H1 (cell line): ENCODE results near the gene PDZD2. TPM values are rescaled to one million over a fixed set of nuclear protein-coding genes. Genes with fewer than 3 reads are reported as not detected.
A peak's percentile ranks its signal among the peaks of the same experiment; 100 is the strongest.

Source experiments
- CTCF ChIA-PET: fragments of 300-600 bp; sonication (Branson Sonifier 250); formaldehyde crosslinking; loops from one replicate; lab custom pipeline; 2021; ENCODE audit not compliant: partially characterized antibody; lab: Charles Lee
- POLR2A ChIA-PET: fragments of 300-600 bp; sonication (Branson Sonifier 250); formaldehyde crosslinking; loops from one replicate; lab custom pipeline; 2021; ENCODE audit warnings: inconsistent platforms; ENCODE audit not compliant: partially characterized antibody; lab: Charles Lee
- DNase-seq, 2 experiments: peaks; one replicate each; pipeline versions ENCODE4 v3.0.0 to v3.0.0-alpha.2; 2010 to 2022; ENCODE audit warnings: low spot score in 2 of 2, low read depth in 1 of 2, mixed read lengths in 1 of 2
- FAIRE-seq: peaks from 2 replicates; lab custom pipeline; 2011; peaks lifted over from hg19 to GRCh38; lab: Jason Lieb, UNC
- H2AFZ ChIP-seq: 2 replicates; pipeline ENCODE4 v1.8.1; 2012; ENCODE audit warnings: low read length, inconsistent platforms
- H2AK5ac ChIP-seq: 2 replicates; pipeline ENCODE4 v1.6.1; 2013; ENCODE audit warnings: low read depth, low read length
- H2BK120ac ChIP-seq: replicated peaks from 2 replicates; pipeline ENCODE3; 2013; ENCODE audit warnings: low read depth, low read length, inconsistent platforms
- H2BK12ac ChIP-seq: 2 replicates; pipeline ENCODE4 v1.6.1; 2013; ENCODE audit warnings: low read depth, low read length
- H2BK15ac ChIP-seq: 2 replicates; pipeline ENCODE4 v1.6.1; 2013; ENCODE audit warnings: low read length
- H2BK20ac ChIP-seq: 2 replicates; pipeline ENCODE4 v1.6.1; 2013; ENCODE audit warnings: low read length
- H2BK5ac ChIP-seq: 2 replicates; pipeline ENCODE4 v1.6.1; 2013; ENCODE audit warnings: low read depth, low read length
- H3K14ac ChIP-seq: 2 replicates; pipeline ENCODE4 v1.6.1; 2013; ENCODE audit warnings: inconsistent platforms; ENCODE audit not compliant: insufficient read length
- H3K18ac ChIP-seq: 2 replicates; pipeline ENCODE4 v1.6.1; 2013; ENCODE audit warnings: low read length; ENCODE audit errors: extremely low read depth
- H3K23ac ChIP-seq: 2 replicates; pipeline ENCODE4 v1.6.1; 2013; ENCODE audit warnings: inconsistent platforms; ENCODE audit not compliant: insufficient read length
- H3K23me2 ChIP-seq: 2 replicates; pipeline ENCODE4 v1.6.1; 2013; ENCODE audit warnings: low read depth, low read length
- H3K27ac ChIP-seq: 2 replicates; pipeline ENCODE4 v1.6.1; 2011; ENCODE audit warnings: low read depth, low read length, inconsistent platforms
- H3K27me3 ChIP-seq, 4 experiments: replicated peaks in 1 of 4; 1 replicate in 1 of 4; 2 replicates in 3 of 4; pipeline versions ENCODE4 v1.6.1 to v1.8.1; 2011 to 2013; ENCODE audit warnings: low read length in 3 of 4, mild to moderate bottlenecking in 3 of 4, inconsistent platforms in 2 of 4, mixed read lengths in 2 of 4, moderate library complexity in 1 of 4; ENCODE audit not compliant: control insufficient read depth in 3 of 4, insufficient read depth in 3 of 4; ENCODE audit errors: extremely low read depth in 1 of 4
- H3K36me3 ChIP-seq, 4 experiments: 2 replicates each; pipeline versions ENCODE4 v1.6.1 to v1.8.1; 2011 to 2013; ENCODE audit warnings: mild to moderate bottlenecking in 4 of 4, low read length in 3 of 4, moderate library complexity in 2 of 4, control low read depth in 1 of 4, inconsistent platforms in 1 of 4; ENCODE audit not compliant: insufficient read depth in 4 of 4, control insufficient read depth in 2 of 4
- H3K4ac ChIP-seq: replicated peaks from 2 replicates; pipeline ENCODE3; 2013; ENCODE audit warnings: low read length, low read depth, mixed read lengths, inconsistent platforms; ENCODE audit not compliant: insufficient read length
- H3K4me1 ChIP-seq, 4 experiments: replicated peaks in 1 of 4; 1 replicate in 1 of 4; 2 replicates in 3 of 4; pipeline versions ENCODE4 v1.6.1 to v1.8.1; 2011 to 2013; ENCODE audit warnings: low read length in 3 of 4, inconsistent platforms in 2 of 4, mixed read lengths in 1 of 4; ENCODE audit not compliant: insufficient read depth in 4 of 4, control insufficient read depth in 3 of 4
- H3K4me2 ChIP-seq, 2 experiments: 2 replicates each; pipeline versions ENCODE4 v1.6.1 to v1.8.1; 2011 to 2013; ENCODE audit warnings: low read depth in 2 of 2, low read length in 2 of 2, control low read depth in 1 of 2, inconsistent platforms in 1 of 2, mild to moderate bottlenecking in 1 of 2; ENCODE audit not compliant: insufficient read depth in 1 of 2
- H3K4me3 ChIP-seq, 4 experiments: fragments of 200-600, 300-600 bp in 1 of 4; sonication (generic), shearing (Covaris generic), sonication (Bioruptor Twin) in 1 of 4; 2 replicates each; pipeline versions ENCODE4 v1.5.1 to v1.8.1; 2011 to 2016; ENCODE audit warnings: low read length in 4 of 4, low read depth in 3 of 4, control low read depth in 2 of 4, inconsistent platforms in 2 of 4, mild to moderate bottlenecking in 2 of 4, mixed read lengths in 1 of 4, moderate library complexity in 1 of 4; ENCODE audit not compliant: insufficient read depth in 2 of 4; ENCODE audit errors: extremely low read depth in 1 of 4
- H3K56ac ChIP-seq: replicated peaks from 2 replicates; pipeline ENCODE3; 2013; ENCODE audit warnings: low read depth, mild to moderate bottlenecking, mixed read lengths, low read length, inconsistent platforms; ENCODE audit not compliant: insufficient read length
- H3K79me1 ChIP-seq: 2 replicates; pipeline ENCODE4 v1.6.1; 2013; ENCODE audit warnings: low read depth, low read length, control low read depth
- H3K79me2 ChIP-seq, 2 experiments: 2 replicates each; pipeline versions ENCODE4 v1.6.1 to v1.8.1; 2012 to 2013; ENCODE audit warnings: low read length in 2 of 2, mild to moderate bottlenecking in 2 of 2, inconsistent platforms in 1 of 2; ENCODE audit not compliant: insufficient read depth in 2 of 2, control insufficient read depth in 1 of 2
- H3K9ac ChIP-seq, 4 experiments: replicated peaks in 1 of 4; 1 replicate in 1 of 4; 2 replicates in 3 of 4; pipeline versions ENCODE4 v1.6.1 to v1.8.1; 2011 to 2013; ENCODE audit warnings: low read depth in 3 of 4, low read length in 3 of 4, control low read depth in 2 of 4, mild to moderate bottlenecking in 2 of 4, moderate library complexity in 2 of 4, inconsistent platforms in 1 of 4; ENCODE audit errors: extremely low read depth in 1 of 4
- H3K9me3 ChIP-seq, 2 experiments: 2 replicates each; pipeline versions ENCODE4 v1.6.1 to v1.8.1; 2012 to 2013; ENCODE audit warnings: mild to moderate bottlenecking in 2 of 2, moderate library complexity in 2 of 2, control low read depth in 1 of 2, inconsistent platforms in 1 of 2, low read depth in 1 of 2, low read length in 1 of 2, mixed read lengths in 1 of 2; ENCODE audit not compliant: insufficient read depth in 2 of 2
- H4K20me1 ChIP-seq, 2 experiments: replicated peaks in 1 of 2; 2 replicates each; pipeline versions ENCODE3 to v1.8.1; 2011 to 2013; ENCODE audit warnings: inconsistent platforms in 2 of 2, low read length in 2 of 2, mild to moderate bottlenecking in 1 of 2; ENCODE audit not compliant: insufficient read depth in 2 of 2, control insufficient read depth in 1 of 2
- H4K5ac ChIP-seq: 2 replicates; pipeline ENCODE4 v1.6.1; 2013; ENCODE audit warnings: low read length, low read depth, mixed read lengths, inconsistent platforms; ENCODE audit not compliant: insufficient read length
- H4K8ac ChIP-seq: 2 replicates; pipeline ENCODE4 v1.8.0; 2013; ENCODE audit warnings: mild to moderate bottlenecking, moderate library complexity, low read length, inconsistent platforms; ENCODE audit not compliant: insufficient read depth; ENCODE audit errors: extremely low read depth
- H4K91ac ChIP-seq: replicated peaks from 2 replicates; pipeline ENCODE3; 2013; ENCODE audit warnings: low read length, mixed read lengths, inconsistent platforms; ENCODE audit not compliant: insufficient read length
- EGR1 ChIP-seq: IDR thresholded peaks from 2 replicates; pipeline ENCODE4 v1.6.1; 2011; ENCODE audit warnings: low read depth, low read length, borderline replicate concordance
- GTF2F1 ChIP-seq: IDR thresholded peaks from 2 replicates; pipeline ENCODE4 v1.6.1; 2012; ENCODE audit warnings: low read depth, low read length, improper control_type of control experiment, borderline replicate concordance
- POLR2AphosphoS5 ChIP-seq: IDR thresholded peaks from 2 replicates; pipeline ENCODE4 v1.6.1; 2011; ENCODE audit warnings: low read depth, low read length
- WGBS, 2 experiments: shearing (Covaris generic) in 1 of 2; methylation state at CpG; one replicate each; pipeline versions ENCODE4 v1.1.6 to v1.1.7; 2013 to 2015; ENCODE audit warnings: low lambda C conversion rate in 2 of 2, mixed read lengths in 2 of 2, inconsistent platforms in 1 of 2, low coverage in 1 of 2, missing lambda C conversion rate in 1 of 2; ENCODE audit not compliant: insufficient replicate concordance in 2 of 2, insufficient coverage in 1 of 2, insufficient read length in 1 of 2; ENCODE audit errors: extremely low coverage in 1 of 2, missing lambda C conversion rate in 1 of 2; 5-methylcytosine and 5-hydroxymethylcytosine counted together
- polyA plus RNA-seq, 7 experiments: library from polyadenylated mRNA; depleted of rRNA in 3 of 7; stranded (reverse) in 5 of 7; unstranded in 2 of 7; fragments of >200 nt in 5 of 7; fragments of 200-250 nt in 2 of 7; gene quantifications; 1 replicate in 5 of 7; 2 replicates in 1 of 7; 4 replicates in 1 of 7; pipeline versions ENCODE4 v1.2.1 to v1.2.3, GENCODE V29; 2011 to 2013; ENCODE audit warnings: missing spikeins in 2 of 7, mixed read lengths in 2 of 7
- total RNA-seq: library from RNA; stranded (reverse); fragmentation: NEBNext Ultra II Directional; extraction: Animal tissue kit (Norgen Biotek cat#: 25700); gene quantifications from 2 replicates; pipeline ENCODE4 v1.2.1, GENCODE V29; 2021

PDZD2 gene
- total and polyA plus RNA-seq, 2 of the 8 experiments (the other 6 are each of a cell fraction or from before 2014, with no cell fraction given) = 1.2 to 6.8 TPM

DNA sequence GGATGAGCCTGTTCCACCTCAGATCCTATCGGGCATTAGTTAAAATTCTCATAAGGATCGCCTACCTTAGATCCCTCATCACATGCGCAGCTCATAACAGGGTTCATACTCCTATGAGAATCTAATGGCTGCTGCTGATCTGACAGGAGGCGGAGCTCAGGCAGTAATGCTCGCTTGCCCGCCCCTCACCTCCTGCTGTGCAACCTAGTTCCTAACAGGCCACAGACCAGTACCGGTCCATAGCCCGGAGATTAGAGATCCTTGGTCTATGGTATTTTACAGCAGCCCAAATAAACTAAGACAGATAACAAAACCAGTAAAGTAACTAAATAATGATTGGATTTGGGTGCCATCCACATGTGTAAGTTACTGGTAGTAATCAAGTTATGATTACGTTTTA is 517.7 kb downstream of the PDZD2 start:
- no peaks in the 10 kb centered on the region for H3K9me3 ChIP-seq
- H4K91ac ChIP-seq = no peak overlapping the region
- no peak overlapping the region for H3K56ac ChIP-seq
- no peak overlapping the region for H3K23ac ChIP-seq
- CTCF ChIA-PET = interaction anchor here (0.5 to 1.3 kb wide), 2 partner anchors 8 to 755 kb away, joined by 3 to 4 read pairs; no protein-coding TSS in a partner anchor
- no peak overlapping the region for H2BK120ac ChIP-seq
- H3K36me3 ChIP-seq = peaks cover 0 to 2% (median 0%) of the 10 kb centered on the region in 4 experiments; a peak in 1 of 8 replicates
- H4K5ac ChIP-seq = no peak overlapping the region
- peaks cover 19 to 24% of the 10 kb centered on the region in 2 experiments for H4K20me1 ChIP-seq
- no peak overlapping the region for H2AFZ ChIP-seq
- no peak overlapping the region for H2BK20ac ChIP-seq
- no peak overlapping the region for H3K4me3 ChIP-seq
- no peak overlapping the region for H3K4me2 ChIP-seq
- H3K79me1 ChIP-seq = peaks cover 13% of the 10 kb centered on the region
- no peak overlapping the region for H3K27ac ChIP-seq
- peaks cover 16 to 96% of the 10 kb centered on the region in 2 experiments for H3K79me2 ChIP-seq
- FAIRE-seq (no peak), DNase-seq (peak in 1 of 2 experiments; percentile 66)
- POLR2A ChIA-PET = interaction anchor here (1.1 to 3.1 kb wide), 3 partner anchors 11 to 20 kb away, joined by 3 to 15 read pairs (median 14); partner anchors contain the start of gene GOLPH3
- no peak overlapping the region for H3K14ac ChIP-seq
- no peaks in the 10 kb centered on the region; the same call in 1 of the 2 replicates for H3K23me2 ChIP-seq
- H3K18ac ChIP-seq = no peak overlapping the region
- WGBS, 2 experiments = 81% methylated on average over 9 of the region's 9 CpGs; no CpG with 5 or more reads in 1 of the 2 experiments
- peaks cover 0 to 13% (median 2%) of the 10 kb centered on the region in 4 experiments; a peak in 2 of 7 replicates for H3K4me1 ChIP-seq
- H2BK5ac ChIP-seq = no peak overlapping the region
- no peak overlapping the region for H3K4ac ChIP-seq
- H2BK15ac ChIP-seq = no peak overlapping the region
- no peaks in the 10 kb centered on the region for H3K27me3 ChIP-seq
- no peak overlapping the region for H3K9ac ChIP-seq
- no peak overlapping the region for H4K8ac ChIP-seq
- TF ChIP-seq EGR1 (no peak), POLR2AphosphoS5 (peak; percentile 31), GTF2F1 (no peak)
- H2AK5ac ChIP-seq = no peak overlapping the region
- H2BK12ac ChIP-seq = no peak overlapping the region
